ENCODE data around the gene GTSF1L. TPM values are rescaled to one million over a fixed set of nuclear protein-coding genes. Genes with fewer than 3 reads are reported as not detected.

GTSF1L gene
- total RNA-seq, 2 experiments from 2014 or later: not detected

DNA sequence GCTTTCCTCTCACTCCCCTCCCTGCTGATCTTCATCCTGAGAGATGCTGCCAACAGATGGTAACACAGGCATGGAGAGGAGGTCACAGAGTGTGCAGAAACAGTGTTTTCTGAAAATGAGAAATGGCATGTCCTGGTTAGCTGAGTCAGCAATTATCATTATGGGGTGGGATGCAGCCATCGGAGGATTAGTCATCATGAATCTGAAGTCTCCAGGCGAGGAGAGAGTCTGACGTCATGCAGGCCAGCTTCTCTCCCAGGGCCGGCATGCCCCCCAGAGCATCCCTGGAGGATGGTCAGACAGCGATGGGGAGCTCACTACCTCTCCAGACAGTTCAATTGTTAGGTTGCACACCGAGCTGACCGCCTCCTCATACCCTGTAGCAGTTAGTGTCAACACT is 4.7 kb upstream of the GTSF1L start:
- ChIA-PET POLR2A (no interaction called here), CTCF (interaction anchor here (1.0 kb wide), 1 partner anchor 19 kb away, joined by 4 read pairs; no protein-coding TSS in a partner anchor)
- TF ChIP-seq CTCF (IDR thresholded peaks at IDR 0.05): no peak
- peaks cover 10% of the 10 kb centered on the region for H3K9me3 Mint-ChIP-seq
- peaks cover 35% of the 10 kb centered on the region for H3K4me1 Mint-ChIP-seq (ENCODE audit: low read depth)
- H3K27me3 Mint-ChIP-seq: no peaks in the 10 kb centered on the region
- intact Hi-C loops (cut with micrococcal nuclease): no loop called here
- DNase-seq (no peak), ATAC-seq (no peak)
- H3K4me3 Mint-ChIP-seq: no peak overlapping the region
- no peak overlapping the region for H3K27ac Mint-ChIP-seq
- peaks cover 3% of the 10 kb centered on the region for H3K36me3 Mint-ChIP-seq (ENCODE audit: low read depth)

DNA sequence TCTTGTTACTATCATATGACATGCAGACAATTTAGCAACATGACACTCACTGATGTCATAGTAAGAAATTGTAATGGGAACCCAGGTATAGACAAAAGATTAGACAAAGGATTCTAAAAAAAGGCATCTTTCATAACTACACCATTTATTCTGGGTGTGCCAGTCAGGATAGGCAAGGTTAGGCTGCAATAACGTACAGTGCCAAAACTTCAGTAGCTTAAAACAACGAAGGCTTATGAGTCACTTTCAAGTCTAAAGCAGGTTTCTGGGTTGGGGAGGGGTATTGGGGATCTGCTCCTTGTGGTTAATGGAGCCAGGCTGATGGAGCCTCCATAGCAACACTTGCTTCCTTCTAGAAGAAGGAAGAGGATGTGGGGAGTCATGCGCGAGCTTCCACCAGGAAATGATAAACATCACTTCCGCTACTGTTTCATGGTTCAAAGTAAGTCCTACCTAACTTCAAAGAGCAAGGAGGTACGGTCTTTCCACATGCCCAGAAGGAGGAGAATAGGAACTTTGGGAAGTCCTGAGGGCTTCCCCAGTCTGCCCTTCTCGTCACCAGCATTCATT is 2.0 kb upstream of the GTSF1L start:
- H3K27ac Mint-ChIP-seq: peak overlapping the region; percentile 12
- CTCF ChIA-PET: interaction anchor here (1.2 to 1.8 kb wide), 2 partner anchors 22 to 190 kb away, joined by 6 to 7 read pairs; no protein-coding TSS in a partner anchor

GRCh38 chr20:43727980-43728590 is 1.3 kb upstream of the GTSF1L start:
- POLR2A ChIA-PET: interaction anchor here (1.1 kb wide), 2 partner anchors 9 to 270 kb away, joined by 5 to 6 read pairs; partner anchors contain the start of gene SRSF6
- Mint-ChIP-seq H3K27me3 (no peaks in the 10 kb centered on the region), H3K4me1 (ENCODE audit: low read depth) (peaks cover 32% of the 10 kb centered on the region), H3K4me3 (no peak overlapping the region), H3K27ac (no peak overlapping the region), H3K36me3 (ENCODE audit: low read depth) (peaks cover 3% of the 10 kb centered on the region), H3K9me3 (peaks cover 10% of the 10 kb centered on the region)
- intact Hi-C loops (cut with micrococcal nuclease): no loop called here
- DNase-seq: no peak
- no peak for ATAC-seq
- TF ChIP-seq CTCF (IDR thresholded peaks at IDR 0.05): no peak
- CTCF ChIA-PET: interaction anchor here (0.8 to 1.2 kb wide), 2 partner anchors 21 to 190 kb away, joined by 3 to 6 read pairs; no protein-coding TSS in a partner anchor

More for the DNA sequence above, 2.0 kb upstream of the GTSF1L start:
- TF ChIP-seq CTCF (IDR thresholded peaks at IDR 0.05): no peak
- peak; percentile 9 for DNase-seq
- POLR2A ChIA-PET: interaction anchor here (0.8 to 1.2 kb wide), 3 partner anchors 22 to 352 kb away, joined by 3 to 5 read pairs (median 4); partner anchors contain the start of gene SRSF6
- intact Hi-C loops (cut with micrococcal nuclease): no loop called here
- Mint-ChIP-seq H3K36me3 (ENCODE audit: low read depth) (peaks cover 3% of the 10 kb centered on the region), H3K4me3 (no peak overlapping the region), H3K4me1 (ENCODE audit: low read depth) (peaks cover 33% of the 10 kb centered on the region), H3K9me3 (peaks cover 10% of the 10 kb centered on the region), H3K27me3 (no peaks in the 10 kb centered on the region)
- no peak for ATAC-seq

DNA sequence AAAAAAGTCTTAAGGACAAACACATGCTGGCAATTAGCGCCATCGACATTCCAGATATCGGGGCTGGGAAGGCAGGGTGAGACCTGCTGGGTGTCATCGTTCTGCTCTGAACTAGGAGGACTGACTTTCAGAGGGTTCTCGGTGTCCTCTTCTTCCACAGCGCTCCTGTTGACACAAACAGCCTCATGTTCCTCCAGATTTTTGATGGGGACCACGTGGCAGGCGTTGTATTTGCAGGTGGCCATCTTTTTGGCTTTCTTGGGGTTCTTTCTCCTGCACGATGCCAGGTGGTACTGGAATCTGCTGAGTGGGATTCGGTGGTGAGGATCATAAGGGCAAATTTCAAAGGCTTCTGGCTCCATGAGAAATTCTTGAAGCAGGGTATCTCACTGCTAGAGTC is 469 bp downstream of the GTSF1L start:
- Mint-ChIP-seq H3K36me3 (ENCODE audit: low read depth) (peaks cover 3% of the 10 kb centered on the region), H3K27me3 (no peaks in the 10 kb centered on the region), H3K4me1 (ENCODE audit: low read depth) (peaks cover 36% of the 10 kb centered on the region), H3K27ac (no peak overlapping the region), H3K9me3 (peaks cover 10% of the 10 kb centered on the region), H3K4me3 (no peak overlapping the region)
- ATAC-seq (no peak), DNase-seq (no peak)
- TF ChIP-seq CTCF (IDR thresholded peaks at IDR 0.05): no peak
- POLR2A ChIA-PET: interaction anchor here (0.7 kb wide), 1 partner anchor 29 kb away, joined by 5 read pairs; no protein-coding TSS in a partner anchor
- intact Hi-C loops (cut with micrococcal nuclease): no loop called here
- CTCF ChIA-PET: no interaction called here

DNA sequence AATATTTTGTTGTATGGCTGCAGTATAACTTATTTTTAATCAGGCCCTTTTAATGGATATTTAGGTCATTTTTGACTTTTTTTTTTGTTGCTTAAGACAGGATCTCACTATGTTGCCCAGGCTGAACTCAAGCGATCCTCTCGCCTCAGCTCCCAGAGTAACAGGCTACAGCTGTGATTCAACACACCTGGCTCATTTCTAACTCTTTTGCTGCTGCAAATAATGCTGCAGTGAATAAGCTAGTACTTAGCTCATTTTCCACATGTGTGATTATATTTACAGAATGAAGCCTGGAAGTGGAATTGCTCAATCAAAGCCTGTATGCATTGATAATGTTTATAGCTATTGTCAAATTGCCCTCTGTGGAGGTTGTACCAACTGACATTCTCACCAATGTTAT is 1.1 kb downstream of the GTSF1L start:
- CTCF ChIA-PET: no interaction called here
- DNase-seq (no peak), ATAC-seq (no peak)
- no peak for TF ChIP-seq CTCF (IDR thresholded peaks at IDR 0.05)
- H3K27me3 Mint-ChIP-seq: no peaks in the 10 kb centered on the region
- no peak overlapping the region for H3K27ac Mint-ChIP-seq
- H3K4me3 Mint-ChIP-seq: no peak overlapping the region
- POLR2A ChIA-PET: no interaction called here
- H3K9me3 Mint-ChIP-seq: peaks cover 10% of the 10 kb centered on the region
- intact Hi-C loops (cut with micrococcal nuclease): no loop called here
- H3K4me1 Mint-ChIP-seq (ENCODE audit: low read depth): peaks cover 42% of the 10 kb centered on the region
- peaks cover 3% of the 10 kb centered on the region for H3K36me3 Mint-ChIP-seq (ENCODE audit: low read depth)

Data from activated CD8-positive, alpha-beta T cell treated with anti-CD3 and anti-CD28 coated beads for 36 hours (primary cell).